Osteoblast (primary cell): ENCODE data around the gene MTA3. TPM values are rescaled to one million over a fixed set of nuclear protein-coding genes. Genes with fewer than 3 reads are reported as not detected.

Experiments used
- DNase-seq: peaks from one replicate; pipeline ENCODE4 v3.0.0; 2011; ENCODE audit warnings: low spot score, mixed read lengths; ENCODE audit not compliant: insufficient read length; ENCODE audit errors: missing footprints
- H2AFZ ChIP-seq: 2 replicates; pipeline ENCODE4 v1.6.0; 2011; ENCODE audit warnings: mild to moderate bottlenecking, low read length
- H3K27ac ChIP-seq: 2 replicates; pipeline ENCODE4 v1.5.1; 2011; ENCODE audit warnings: mild to moderate bottlenecking, low read depth, low read length, moderate library complexity
- H3K27me3 ChIP-seq: 2 replicates; pipeline ENCODE4 v1.6.0; 2012; ENCODE audit warnings: mild to moderate bottlenecking, control low read depth, inconsistent platforms, low read length, moderate library complexity; ENCODE audit not compliant: insufficient read depth
- H3K36me3 ChIP-seq: 2 replicates; pipeline ENCODE4 v1.5.1; 2011; ENCODE audit warnings: mild to moderate bottlenecking, low read length, control low read depth, moderate library complexity; ENCODE audit not compliant: insufficient read depth
- H3K4me1 ChIP-seq: 2 replicates; pipeline ENCODE4 v1.5.1; 2011; ENCODE audit warnings: mild to moderate bottlenecking, low read length, control low read depth, moderate library complexity; ENCODE audit not compliant: insufficient read depth
- H3K4me2 ChIP-seq: 2 replicates; pipeline ENCODE4 v1.6.0; 2011; ENCODE audit warnings: mild to moderate bottlenecking, low read length; ENCODE audit not compliant: insufficient read depth
- H3K4me3 ChIP-seq: fragments of 200-600 bp; sonication (generic); 3 replicates; pipeline ENCODE4 v1.5.1; 2012; ENCODE audit warnings: mild to moderate bottlenecking, low read length, inconsistent platforms; ENCODE audit not compliant: insufficient read depth
- H3K79me2 ChIP-seq: 2 replicates; pipeline ENCODE4 v1.6.0; 2012; ENCODE audit warnings: mild to moderate bottlenecking, low read length, control low read depth, inconsistent platforms; ENCODE audit not compliant: insufficient read depth
- H3K9me3 ChIP-seq: 2 replicates; pipeline ENCODE4 v1.5.1; 2011; ENCODE audit warnings: low read depth, low read length, control low read depth
- H4K20me1 ChIP-seq: 2 replicates; pipeline ENCODE4 v1.6.0; 2012; ENCODE audit warnings: mild to moderate bottlenecking, low read length, control low read depth; ENCODE audit not compliant: insufficient read depth
- CTCF ChIP-seq: IDR thresholded peaks from 2 replicates; pipeline ENCODE4 v1.5.1; 2011; ENCODE audit warnings: mild to moderate bottlenecking, low read depth, low read length, moderate library complexity; ENCODE audit errors: extremely low read depth
- total RNA-seq: library from RNA; depleted of rRNA; stranded (reverse); fragments of >200 nt; gene quantifications from 2 replicates; pipeline ENCODE4 v1.2.3, GENCODE V29; 2012

Gene MTA3
- total RNA-seq, 1 donor = 29.3 TPM

- Histone ChIP-seq H3K4me3 (no peak overlapping the region), H3K36me3 (no peaks in the 10 kb centered on the region), H2AFZ (no peak overlapping the region), H3K4me2 (no peak overlapping the region), H3K27me3 (no peaks in the 10 kb centered on the region), H4K20me1 (no peaks in the 10 kb centered on the region), H3K79me2 (no peaks in the 10 kb centered on the region), H3K27ac (no peak overlapping the region), H3K9me3 (no peaks in the 10 kb centered on the region), H3K4me1 (no peaks in the 10 kb centered on the region)
- no peak for DNase-seq
- TF ChIP-seq CTCF = no peak
Observed at GRCh38 chr2:42545841-42546390, 22.5 kb upstream of the MTA3 start.

DNA sequence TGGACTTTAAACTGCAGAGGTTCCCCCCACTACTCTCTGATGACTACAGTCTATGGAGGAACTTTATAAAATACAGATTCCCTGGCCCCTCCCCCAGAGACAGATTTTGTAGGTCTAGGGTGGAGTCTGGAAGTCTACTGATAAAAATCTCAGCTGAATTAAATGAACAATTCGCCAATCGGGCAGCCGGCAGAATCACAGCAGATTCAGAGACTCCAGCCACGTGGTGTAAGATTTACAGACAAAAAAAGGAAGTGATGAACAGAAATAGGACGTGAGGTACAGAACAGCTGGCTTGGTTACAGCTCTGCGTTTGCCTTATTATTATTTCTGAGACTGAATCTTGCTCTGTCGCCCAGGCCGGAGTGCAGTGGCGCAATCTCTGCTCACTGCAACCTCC, 21.4 kb upstream of the MTA3 start:
- Histone ChIP-seq H3K27ac (no peak overlapping the region), H3K4me3 (no peak overlapping the region), H3K9me3 (no peaks in the 10 kb centered on the region), H3K4me1 (no peaks in the 10 kb centered on the region), H3K27me3 (no peaks in the 10 kb centered on the region), H3K79me2 (no peaks in the 10 kb centered on the region), H4K20me1 (no peaks in the 10 kb centered on the region), H3K4me2 (no peak overlapping the region), H2AFZ (no peak overlapping the region), H3K36me3 (no peaks in the 10 kb centered on the region)
- DNase-seq = no peak
- no peak for TF ChIP-seq CTCF

- no peak overlapping the region for H2AFZ ChIP-seq
- H3K27me3 ChIP-seq = no peaks in the 10 kb centered on the region
- no peak overlapping the region for H3K27ac ChIP-seq
- no peak overlapping the region for H3K4me3 ChIP-seq
- no peak for DNase-seq
- no peaks in the 10 kb centered on the region for H3K9me3 ChIP-seq
- H4K20me1 ChIP-seq = no peaks in the 10 kb centered on the region
- TF ChIP-seq CTCF = no peak
- H3K79me2 ChIP-seq = no peaks in the 10 kb centered on the region
- H3K4me2 ChIP-seq = no peak overlapping the region
- no peaks in the 10 kb centered on the region for H3K36me3 ChIP-seq
- no peaks in the 10 kb centered on the region for H3K4me1 ChIP-seq
Observed at GRCh38 chr2:42547446-42548295, 20.8 kb upstream of the MTA3 start.

- TF ChIP-seq CTCF = no peak
- H3K4me3 ChIP-seq = no peak overlapping the region
- no peaks in the 10 kb centered on the region for H3K27me3 ChIP-seq
Observed at GRCh38 chr2:42550870-42551269, 17.6 kb upstream of the MTA3 start.

More at GRCh38 chr2:42550870-42551269, 17.6 kb upstream of the MTA3 start:
- H3K79me2 ChIP-seq = no peaks in the 10 kb centered on the region
- H3K4me2 ChIP-seq = no peak overlapping the region
- H4K20me1 ChIP-seq = no peaks in the 10 kb centered on the region
- H3K27ac ChIP-seq = no peak overlapping the region
- DNase-seq = no peak
- H3K36me3 ChIP-seq = no peaks in the 10 kb centered on the region
- H2AFZ ChIP-seq = no peak overlapping the region
- H3K4me1 ChIP-seq = no peaks in the 10 kb centered on the region
- H3K9me3 ChIP-seq = no peaks in the 10 kb centered on the region
